Measurements from ENCODE around the gene MOGAT1. TPM values are rescaled to one million over a fixed set of nuclear protein-coding genes. Genes with fewer than 3 reads are reported as not detected.

The MOGAT1 gene
- total and polyA plus RNA-seq, 9 of the 15 experiments (the other 6 are each of a cell fraction or from before 2014, with no cell fraction given): not detected

GRCh38 chr2:222655787-222656525 is 15.5 kb upstream of the MOGAT1 start, which contains the start of gene FARSB (continued):
- TF ChIP-seq, protein P1, sequence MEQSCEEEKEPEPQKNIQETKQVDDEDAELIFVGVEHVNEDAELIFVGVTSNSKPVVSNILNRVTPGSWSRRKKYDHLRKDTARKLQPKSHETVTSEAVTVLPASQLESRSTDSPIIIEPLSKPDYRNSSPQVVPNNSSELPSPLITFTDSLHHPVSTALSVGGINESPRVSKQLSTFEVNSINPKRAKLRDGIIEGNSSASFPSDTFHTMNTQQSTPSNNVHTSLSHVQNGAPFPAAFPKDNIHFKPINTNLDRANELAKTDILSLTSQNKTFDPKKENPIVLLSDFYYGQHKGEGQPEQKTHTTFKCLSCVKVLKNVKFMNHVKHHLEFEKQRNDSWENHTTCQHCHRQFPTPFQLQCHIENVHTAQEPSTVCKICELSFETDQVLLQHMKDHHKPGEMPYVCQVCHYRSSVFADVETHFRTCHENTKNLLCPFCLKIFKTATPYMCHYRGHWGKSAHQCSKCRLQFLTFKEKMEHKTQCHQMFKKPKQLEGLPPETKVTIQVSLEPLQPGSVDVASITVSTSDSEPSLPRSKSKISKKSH (CRISPR knock-in tag; IDR thresholded peaks at IDR 0.05): no peak
- TF ChIP-seq TAF9B (IDR thresholded peaks at IDR 0.05; ENCODE audit: partially characterized antibody): peak; percentile 46
- TF ChIP-seq CREM (IDR thresholded peaks at IDR 0.05; ENCODE audit: low read depth): peak; percentile 36; the same call in 1 of the 2 replicates
- TF ChIP-seq SNRNP70 (optimal IDR thresholded peaks at IDR 0.05; ENCODE audit: low read depth, low read length): no peak
- no peak for TF ChIP-seq ZNF239 (CRISPR knock-in tag; IDR thresholded peaks at IDR 0.05)
- TF ChIP-seq NCOA1 (IDR thresholded peaks at IDR 0.05; ENCODE audit: low read depth): no peak
- no peak for TF ChIP-seq ZNF165 (CRISPR knock-in tag; IDR thresholded peaks at IDR 0.05; ENCODE audit: borderline replicate concordance)
- TF ChIP-seq DLX4 (CRISPR knock-in tag; IDR thresholded peaks at IDR 0.05): no peak
- TF ChIP-seq TRIM28 (IDR thresholded peaks at IDR 0.05): no peak
- no peak for TF ChIP-seq TFAM (CRISPR knock-in tag; conservative IDR thresholded peaks at IDR 0.05)
- no peak for TF ChIP-seq ZNF57 (CRISPR knock-in tag; IDR thresholded peaks at IDR 0.05)
- no peak for TF ChIP-seq TSC22D4 (tag; IDR thresholded peaks at IDR 0.05)
- 0 out of 2 replicates have a peak, but pooled peaks have one; percentile 22 for TF ChIP-seq JUND (IDR thresholded peaks at IDR 0.05; ENCODE audit: borderline replicate concordance, low read depth, low read length)
- no peak for TF ChIP-seq JUND (tag; IDR thresholded peaks at IDR 0.05; ENCODE audit: borderline replicate concordance, low read depth, low read length)
- peak; percentile 96 for TF ChIP-seq DACH1 (IDR thresholded peaks at IDR 0.05; ENCODE audit: partially characterized antibody)
- TF ChIP-seq ZNF23 (CRISPR knock-in tag; IDR thresholded peaks at IDR 0.05): no peak
- no peak for TF ChIP-seq ZFP36 (IDR thresholded peaks at IDR 0.05; ENCODE audit: low read depth, low read length, partially characterized antibody)
- no peak for TF ChIP-seq ZBED1 (IDR thresholded peaks at IDR 0.05)
- TF ChIP-seq ZNF512 (tag; IDR thresholded peaks at IDR 0.05): no peak
- no peak for TF ChIP-seq SRF (CRISPR knock-in tag; IDR thresholded peaks at IDR 0.05)
- no peak for TF ChIP-seq ZBTB43 (CRISPR knock-in tag; IDR thresholded peaks at IDR 0.05)
- TF ChIP-seq RAD21 (CRISPR knock-in tag; conservative IDR thresholded peaks at IDR 0.05 in 1 of 2, IDR thresholded peaks at IDR 0.05 in 1 of 2): no peak
